ENCODE data around the gene CDC40. TPM values are rescaled to one million over a fixed set of nuclear protein-coding genes. Genes with fewer than 3 reads are reported as not detected.

The CDC40 gene
- total RNA-seq, 1 donor from 2014 or later = 20.5 TPM

GRCh38 chr6:110211753-110212152, 31.5 kb downstream of the CDC40 start:
- Histone ChIP-seq H3K9me3 (no peaks in the 10 kb centered on the region), H3K36me3 (peaks cover 93% of the 10 kb centered on the region), H3K4me3 (no peak overlapping the region), H3K4me1 (no peaks in the 10 kb centered on the region), H3K27me3 (no peaks in the 10 kb centered on the region), H3K27ac (no peak overlapping the region)
- intact Hi-C loops (cut with DNase I) = no loop called here
- DNase-seq = no peak
- no peak for ATAC-seq
- no peak for TF ChIP-seq CTCF (IDR thresholded peaks at IDR 0.05)

GRCh38 chr6:110214338-110214737, 34.1 kb downstream of the CDC40 start:
- intact Hi-C loops (cut with DNase I) = no loop called here
- Histone ChIP-seq H3K4me3 (no peak overlapping the region), H3K36me3 (peaks cover 94% of the 10 kb centered on the region), H3K27me3 (no peaks in the 10 kb centered on the region), H3K4me1 (no peaks in the 10 kb centered on the region), H3K9me3 (no peaks in the 10 kb centered on the region), H3K27ac (no peak overlapping the region)
- ATAC-seq = no peak
- no peak for TF ChIP-seq CTCF (IDR thresholded peaks at IDR 0.05)
- DNase-seq = no peak

GRCh38 chr6:110216140-110216539, 35.9 kb downstream of the CDC40 start:
- H3K4me1 ChIP-seq = no peaks in the 10 kb centered on the region
- peaks cover 94% of the 10 kb centered on the region for H3K36me3 ChIP-seq
- no peaks in the 10 kb centered on the region for H3K9me3 ChIP-seq
- no peak overlapping the region for H3K4me3 ChIP-seq
- DNase-seq (no peak), ATAC-seq (no peak)
- no peak overlapping the region for H3K27ac ChIP-seq
- TF ChIP-seq CTCF (IDR thresholded peaks at IDR 0.05) = no peak
- H3K27me3 ChIP-seq = no peaks in the 10 kb centered on the region
- intact Hi-C loops (cut with DNase I) = no loop called here

- Histone ChIP-seq H3K36me3 (peaks cover 91% of the 10 kb centered on the region), H3K4me3 (no peak overlapping the region)
- no peak for DNase-seq
Observed at GRCh38 chr6:110217266-110217665, 37.0 kb downstream of the CDC40 start.

GRCh38 chr6:110221738-110222137, 41.5 kb downstream of the CDC40 start:
- peaks cover 83% of the 10 kb centered on the region for H3K36me3 ChIP-seq
- intact Hi-C loops (cut with DNase I) = no loop called here
- no peak for DNase-seq

More at GRCh38 chr6:110217266-110217665, 37.0 kb downstream of the CDC40 start:
- Histone ChIP-seq H3K27ac (no peak overlapping the region), H3K27me3 (no peaks in the 10 kb centered on the region), H3K4me1 (no peaks in the 10 kb centered on the region), H3K9me3 (no peaks in the 10 kb centered on the region)
- TF ChIP-seq CTCF (IDR thresholded peaks at IDR 0.05) = no peak
- intact Hi-C loops (cut with DNase I) = no loop called here
- ATAC-seq = no peak

More at GRCh38 chr6:110221738-110222137, 41.5 kb downstream of the CDC40 start:
- no peak overlapping the region for H3K27ac ChIP-seq
- H3K9me3 ChIP-seq = no peaks in the 10 kb centered on the region
- TF ChIP-seq CTCF (IDR thresholded peaks at IDR 0.05) = no peak
- no peaks in the 10 kb centered on the region for H3K4me1 ChIP-seq
- H3K4me3 ChIP-seq = no peak overlapping the region
- ATAC-seq = no peak
- no peaks in the 10 kb centered on the region for H3K27me3 ChIP-seq
